GM12872 (cell line): ENCODE measurements around the gene TMEM126A.

Experiments
- CTCF ChIP-seq: IDR thresholded peaks from 3 replicates; pipeline ENCODE4 v1.5.1; 2011; ENCODE audit warnings: low read depth, mild to moderate bottlenecking, low read length, moderate library complexity; ENCODE audit not compliant: insufficient read depth

The TMEM126A gene

DNA sequence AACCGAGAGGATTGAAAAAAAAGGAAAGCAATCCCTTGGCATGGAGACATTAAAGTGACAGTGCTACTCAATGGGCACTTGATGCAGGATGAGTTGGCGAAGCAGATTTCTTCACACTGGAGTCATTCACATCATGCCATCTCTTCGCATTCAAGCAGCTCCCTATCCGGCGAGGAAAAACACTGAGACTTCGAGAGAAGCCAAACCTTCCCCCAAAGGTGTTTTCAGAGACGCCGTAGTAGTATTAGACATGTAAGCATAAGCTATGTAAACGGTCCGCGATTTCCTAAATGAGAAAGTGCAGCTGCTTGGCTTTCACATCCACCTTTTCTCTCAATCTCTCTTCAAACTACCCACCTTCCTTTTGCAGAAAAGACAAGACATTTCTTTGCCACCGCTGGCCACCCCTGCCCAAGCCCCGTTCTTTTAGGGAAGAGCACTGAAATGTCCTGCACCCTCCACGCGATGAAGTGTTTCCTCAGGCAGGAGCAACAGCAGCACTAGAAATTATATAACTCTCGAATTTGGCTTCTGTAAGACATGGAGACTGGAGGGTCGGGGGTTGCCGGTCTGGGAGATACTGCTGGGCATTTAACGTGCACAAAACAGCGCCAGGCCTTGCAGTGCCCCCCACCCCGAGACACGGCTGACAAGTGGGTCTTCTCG, 20.3 kb upstream of the TMEM126A start, which contains the start of gene DLG2:
TSS of gene DLG2 (minus strand) at position 13 of the 666 bp plus-strand sequence.
- TF ChIP-seq CTCF, result no peak

DNA sequence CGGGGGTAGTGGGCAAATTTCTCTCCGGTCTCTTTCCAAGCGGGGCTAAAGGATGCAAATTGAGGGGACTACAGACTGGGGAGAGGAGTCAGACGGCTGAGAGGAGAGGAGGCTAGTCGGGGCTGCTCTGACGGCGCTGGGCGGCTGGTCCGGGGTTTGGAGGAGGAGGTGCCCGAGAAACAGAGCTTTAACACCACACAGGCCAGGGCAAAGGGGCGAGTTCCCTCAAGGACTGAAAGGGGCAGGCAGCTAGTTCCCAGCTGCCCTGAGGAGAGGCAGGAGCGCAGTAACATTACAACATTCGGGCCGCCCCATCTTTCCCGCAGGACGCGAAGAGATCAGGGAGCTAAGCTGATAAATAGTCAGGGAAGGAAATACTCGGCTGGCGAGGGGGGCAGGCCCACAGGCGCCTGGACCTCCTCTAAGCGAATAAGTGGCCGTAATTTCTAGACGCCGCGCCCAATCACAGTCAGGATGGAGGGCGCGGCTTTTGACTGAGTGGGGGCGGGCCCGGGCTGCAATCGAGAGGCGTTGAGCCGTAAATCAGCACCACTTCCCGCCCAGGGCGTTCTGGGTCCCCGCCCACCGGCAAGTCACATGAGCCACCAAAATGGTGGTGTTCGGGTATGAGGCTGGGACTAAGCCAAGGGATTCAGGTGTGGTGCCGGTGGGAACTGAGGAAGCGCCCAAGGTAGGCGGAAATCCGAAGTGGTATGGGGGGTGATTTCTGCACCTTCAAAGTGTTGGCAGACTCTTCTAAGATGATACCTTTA, 19.6 kb upstream of the TMEM126A start, which contains the start of gene TMEM126B:
TSS of gene TMEM126B (plus strand) at position 596 of the 773 bp plus-strand sequence. CDS start at position 611, 15 bp downstream.
- TF ChIP-seq CTCF, result no peak

DNA sequence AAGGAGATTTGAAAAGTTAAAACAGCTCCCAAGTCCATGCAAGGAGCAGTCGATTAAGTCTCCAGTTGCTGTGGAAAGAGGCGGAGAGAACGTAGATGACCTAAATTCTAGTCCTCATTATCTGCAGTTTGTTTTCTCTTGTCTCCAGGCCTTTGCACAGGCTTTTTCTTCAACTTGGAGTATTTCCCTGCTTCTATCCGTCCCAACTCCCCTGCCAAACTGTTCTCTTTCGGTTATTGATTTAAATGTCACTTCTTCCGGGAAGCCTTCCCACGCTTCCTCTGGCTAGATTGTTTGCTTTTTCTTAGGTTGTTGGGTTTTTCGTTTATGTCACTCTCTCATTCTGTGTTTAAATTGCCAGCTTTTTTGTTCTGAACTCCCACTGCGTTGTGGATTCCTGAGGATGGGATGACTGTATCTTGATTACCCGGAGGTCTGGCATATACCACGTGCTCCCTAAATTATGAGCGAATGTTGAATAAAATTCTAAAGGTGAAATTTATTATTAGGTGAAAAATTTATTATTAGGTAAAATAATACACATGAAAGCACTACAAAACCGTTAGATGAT, 18.9 kb upstream of the TMEM126A start:
- no peak for TF ChIP-seq CTCF

DNA sequence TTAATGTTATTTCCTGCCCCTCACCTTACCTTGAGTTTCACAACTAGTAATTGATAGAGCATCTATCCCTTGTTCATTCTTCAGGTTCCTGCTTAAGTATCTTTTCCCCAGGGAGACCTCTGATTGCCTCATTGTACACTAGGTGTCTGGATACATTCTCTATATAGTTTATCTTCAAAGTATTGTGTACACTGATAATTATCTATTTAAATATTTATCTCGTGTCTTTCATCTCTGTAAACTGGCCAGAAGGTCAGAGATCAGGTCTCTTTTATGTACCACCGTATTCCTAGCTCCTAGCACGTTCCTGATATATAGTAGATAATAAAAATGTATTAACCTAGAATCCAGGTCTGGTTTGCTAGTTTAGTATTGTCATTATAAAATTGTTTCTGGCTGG, 13.0 kb upstream of the TMEM126A start:
- TF ChIP-seq CTCF, result no peak

- no peak for TF ChIP-seq CTCF
Measured at GRCh38 chr11:85643191-85643614, 4.6 kb upstream of the TMEM126A start.

DNA sequence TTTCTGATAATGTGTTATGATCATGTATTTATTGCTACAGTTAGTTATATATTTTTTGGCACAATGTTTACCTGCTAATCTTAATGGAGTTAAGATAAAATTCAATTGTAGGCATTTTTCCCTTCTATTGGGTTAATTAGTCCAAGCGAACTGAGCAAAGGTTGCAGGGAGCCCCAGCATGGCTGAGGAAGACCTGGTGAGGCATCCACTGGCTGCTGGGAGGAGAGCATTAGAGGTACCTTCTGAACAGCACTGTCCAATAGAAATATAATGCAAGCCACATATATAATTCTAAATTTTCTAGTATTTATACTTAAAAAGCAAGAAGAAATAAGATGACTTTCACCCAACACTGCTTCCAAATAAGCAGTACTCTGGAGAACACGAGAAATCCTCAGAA, 689 bp upstream of the TMEM126A start:
- TF ChIP-seq CTCF, result no peak

DNA sequence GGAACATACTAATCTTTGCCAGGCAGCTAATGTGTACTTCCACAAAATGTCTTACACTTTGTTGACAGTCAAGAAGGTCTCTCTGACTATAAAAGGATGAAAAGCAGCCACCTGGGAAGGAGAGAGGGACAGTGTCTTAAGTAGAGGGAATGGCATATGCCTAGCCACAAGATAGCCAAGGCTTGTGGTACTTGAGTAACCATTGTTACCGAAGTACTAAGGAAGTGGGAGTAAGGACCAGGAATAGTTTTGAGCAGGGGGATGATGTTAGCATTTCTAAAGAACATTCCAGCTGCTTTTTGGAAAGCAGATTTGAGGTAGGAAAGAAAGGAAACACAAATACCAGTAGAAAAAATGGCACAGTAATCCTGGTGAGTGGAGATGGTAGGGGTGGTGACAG, 3.4 kb downstream of the TMEM126A start:
- no peak for TF ChIP-seq CTCF
